Spleen (tissue), 11 donors: ENCODE measurements around the gene MORC1. TPM values are rescaled to one million over a fixed set of nuclear protein-coding genes. Genes with fewer than 3 reads are reported as not detected.

ENCODE experiments used
- DNase-seq: peaks from one replicate; pipeline ENCODE4 v3.0.0-alpha.2; 2020
- H3K27ac ChIP-seq, 8 donors: fragments of 200-600 bp; sonication (generic) in 7 of 8; 1 replicate in 4 of 8; 2 replicates in 4 of 8; pipeline versions ENCODE4 v1.5.0 to v1.8.0; 2016 to 2021; ENCODE audit warnings: inconsistent platforms in 4 of 8, mild to moderate bottlenecking in 4 of 8, moderate library complexity in 1 of 8
- H3K27me3 ChIP-seq, 7 donors: fragments of 200-600 bp; sonication (generic) in 6 of 7; replicated peaks in 1 of 7; 1 replicate in 4 of 7; 2 replicates in 3 of 7; pipeline versions ENCODE4 v1.5.0 to v1.8.0; 2016 to 2021; ENCODE audit warnings: inconsistent platforms in 3 of 7, mild to moderate bottlenecking in 1 of 7
- H3K36me3 ChIP-seq, 6 donors: fragments of 200-600 bp; sonication (generic) in 5 of 6; 1 replicate in 4 of 6; 2 replicates in 2 of 6; pipeline versions ENCODE4 v1.5.0 to v1.8.0; 2016 to 2021; ENCODE audit warnings: inconsistent platforms in 2 of 6
- H3K4me1 ChIP-seq, 6 donors: fragments of 200-600 bp; sonication (generic) in 5 of 6; 1 replicate in 3 of 6; 2 replicates in 3 of 6; pipeline versions ENCODE4 v1.5.0 to v1.8.0; 2016 to 2021; ENCODE audit warnings: inconsistent platforms in 3 of 6
- H3K4me3 ChIP-seq, 8 donors: fragments of 200-600 bp; sonication (generic) in 7 of 8; 1 replicate in 4 of 8; 2 replicates in 4 of 8; pipeline versions ENCODE4 v1.5.0 to v1.8.0; 2016 to 2021; ENCODE audit warnings: inconsistent platforms in 4 of 8, mild to moderate bottlenecking in 4 of 8, moderate library complexity in 2 of 8
- H3K9me3 ChIP-seq, 8 donors: fragments of 200-600 bp; sonication (generic) in 7 of 8; 1 replicate in 4 of 8; 2 replicates in 4 of 8; pipeline versions ENCODE4 v1.5.0 to v1.8.0; 2016 to 2021; ENCODE audit warnings: inconsistent platforms in 4 of 8
- POLR2A ChIP-seq, 3 donors: fragments of 450-650 bp; IDR thresholded peaks; one replicate each; pipeline ENCODE4 v1.5.1; 2017; ENCODE audit warnings: antibody characterized with exemption in 3 of 3, mild to moderate bottlenecking in 1 of 3
- POLR2AphosphoS5 ChIP-seq, 3 donors: sonication (generic); formaldehyde crosslinking; IDR thresholded peaks; one replicate each; pipeline ENCODE4 v1.5.1; 2017; ENCODE audit warnings: antibody characterized with exemption in 3 of 3
- WGBS, 5 donors: extraction: QIAGEN DNeasy Blood & Tissue Kit in 3 of 5; methylation state at CpG; one replicate each; pipeline versions ENCODE4 v1.1.5 to v1.1.7; 2013 to 2018; 5-methylcytosine and 5-hydroxymethylcytosine counted together
- intact Hi-C: fragments of 100-400 bp; cut with DNase I; formaldehyde crosslinking; loops from one replicate; pipeline ENCODE4 v1.15.0; 2023; ENCODE audit warnings: low total_unique reads
- polyA plus RNA-seq, 3 donors: library from polyadenylated mRNA; stranded (reverse); fragments of 200-250 nt; gene quantifications; one replicate each; pipeline ENCODE4 v1.2.1, GENCODE V29; 2013
- total RNA-seq, 7 donors: library from RNA; depleted of rRNA in 3 of 7; stranded (reverse); fragments of >200 nt in 3 of 7; fragmentation: NEBNext Ultra II Directional in 4 of 7; extraction: Animal tissue kit (Norgen Biotek cat#: 25700) in 4 of 7; gene quantifications; one replicate each; pipeline versions ENCODE4 v1.1.0 to v1.2.1, GENCODE V29; 2016 to 2021
- TF ChIP-seq, protein P1 (sequence below), 11 experiments: fragments of 200-600 bp in 7 of 11; fragments of 450-650 bp in 4 of 11; sonication (generic) in 4 of 11; IDR thresholded peaks in 8 of 11; conservative IDR thresholded peaks in 3 of 11; 1 replicate in 7 of 11; 2 replicates in 4 of 11; pipeline versions ENCODE4 v1.4.0 to v1.8.0; 2016 to 2021; ENCODE audit warnings: antibody characterized with exemption in 11 of 11, inconsistent platforms in 4 of 11, mild to moderate bottlenecking in 1 of 11
- donor health status: healthy with polysubstance abuse.
- donor health status: DM: no; HTN: no; CAD: no; lungs with moderate emphysema.
- donor health status: DM: no; HTN: no; CAD: no.
- donor health status: Bipolar disorder and iron deficiency.
- donor health status: healthy.
- donor health status: DM: no; HTN: no; CAD: no.
- donor health status: DM: yes; HTN: yes; CAD: no.

The MORC1 gene
- total and polyA plus RNA-seq, 10 donors = 0.03 to 0.24 (median 0.13) TPM; not detected in 6

GRCh38 chr3:109045271-109046040 lies 72.5 kb downstream of the MORC1 start:
- no peak overlapping the region for H3K27ac ChIP-seq
- H3K9me3 ChIP-seq = no peaks in the 10 kb centered on the region
- H3K4me3 ChIP-seq = no peak overlapping the region
- DNase-seq = no peak
- H3K27me3 ChIP-seq = no peaks in the 10 kb centered on the region
- intact Hi-C loops = no loop called here
- WGBS, 5 donors = 78 to 82% (median 81%) methylated on average over 6 of the region's 6 CpGs
- no peaks in the 10 kb centered on the region for H3K36me3 ChIP-seq
- TF ChIP-seq, protein P1, sequence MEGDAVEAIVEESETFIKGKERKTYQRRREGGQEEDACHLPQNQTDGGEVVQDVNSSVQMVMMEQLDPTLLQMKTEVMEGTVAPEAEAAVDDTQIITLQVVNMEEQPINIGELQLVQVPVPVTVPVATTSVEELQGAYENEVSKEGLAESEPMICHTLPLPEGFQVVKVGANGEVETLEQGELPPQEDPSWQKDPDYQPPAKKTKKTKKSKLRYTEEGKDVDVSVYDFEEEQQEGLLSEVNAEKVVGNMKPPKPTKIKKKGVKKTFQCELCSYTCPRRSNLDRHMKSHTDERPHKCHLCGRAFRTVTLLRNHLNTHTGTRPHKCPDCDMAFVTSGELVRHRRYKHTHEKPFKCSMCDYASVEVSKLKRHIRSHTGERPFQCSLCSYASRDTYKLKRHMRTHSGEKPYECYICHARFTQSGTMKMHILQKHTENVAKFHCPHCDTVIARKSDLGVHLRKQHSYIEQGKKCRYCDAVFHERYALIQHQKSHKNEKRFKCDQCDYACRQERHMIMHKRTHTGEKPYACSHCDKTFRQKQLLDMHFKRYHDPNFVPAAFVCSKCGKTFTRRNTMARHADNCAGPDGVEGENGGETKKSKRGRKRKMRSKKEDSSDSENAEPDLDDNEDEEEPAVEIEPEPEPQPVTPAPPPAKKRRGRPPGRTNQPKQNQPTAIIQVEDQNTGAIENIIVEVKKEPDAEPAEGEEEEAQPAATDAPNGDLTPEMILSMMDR (IDR thresholded peaks at IDR 0.05 in 8 of 11, conservative IDR thresholded peaks at IDR 0.05 in 3 of 11) = no peak
- no peak for TF ChIP-seq POLR2AphosphoS5 (IDR thresholded peaks at IDR 0.05)
- TF ChIP-seq POLR2A (IDR thresholded peaks at IDR 0.05) = no peak
- H3K4me1 ChIP-seq = no peaks in the 10 kb centered on the region

DNA sequence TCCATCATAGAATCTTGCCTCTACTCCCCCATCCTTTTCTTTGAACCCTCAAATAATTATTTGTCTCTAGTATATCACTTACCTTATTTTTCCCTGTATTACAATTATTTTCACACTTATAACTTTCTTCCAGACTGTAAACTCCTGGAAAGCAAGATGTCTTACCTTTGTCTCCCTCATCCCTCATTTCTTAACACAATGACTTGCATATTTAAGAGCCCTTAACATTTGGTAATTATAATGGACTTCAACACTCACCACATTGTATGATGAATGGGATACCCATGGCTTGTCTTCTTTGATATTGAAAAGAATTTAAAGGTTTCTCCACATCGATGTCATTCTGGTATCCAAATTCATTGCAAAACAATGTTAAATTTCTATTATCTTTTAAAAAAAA lies 82.9 kb downstream of the MORC1 start:
- Histone ChIP-seq H3K27me3 (peaks cover 0 to 18% (median 0%) of the 10 kb centered on the region in 7 donors), H3K9me3 (no peaks in the 10 kb centered on the region), H3K4me3 (no peak overlapping the region), H3K27ac (no peak overlapping the region), H3K36me3 (no peaks in the 10 kb centered on the region), H3K4me1 (no peaks in the 10 kb centered on the region)
- no peak for DNase-seq
- intact Hi-C loops = no loop called here
- TF ChIP-seq, protein P1 (IDR thresholded peaks at IDR 0.05 in 8 of 11, conservative IDR thresholded peaks at IDR 0.05 in 3 of 11) = no peak
- TF ChIP-seq POLR2A (IDR thresholded peaks at IDR 0.05) (no peak), POLR2AphosphoS5 (IDR thresholded peaks at IDR 0.05) (no peak)
- WGBS, 5 donors = 89 to 100% (median 93%) methylated on average over 1 of the region's 1 CpG

- Histone ChIP-seq H3K27ac (no peak overlapping the region), H3K9me3 (no peaks in the 10 kb centered on the region), H3K27me3 (peaks cover 0 to 10% (median 0%) of the 10 kb centered on the region in 7 donors), H3K4me1 (no peaks in the 10 kb centered on the region), H3K4me3 (no peak overlapping the region), H3K36me3 (no peaks in the 10 kb centered on the region)
- intact Hi-C loops = no loop called here
- 63 to 76% (median 68%) methylated on average over 3 of the region's 3 CpGs for WGBS, 5 donors
- DNase-seq = no peak
- TF ChIP-seq, protein P1 (IDR thresholded peaks at IDR 0.05 in 8 of 11, conservative IDR thresholded peaks at IDR 0.05 in 3 of 11) = no peak
- TF ChIP-seq POLR2A (IDR thresholded peaks at IDR 0.05) = no peak
- TF ChIP-seq POLR2AphosphoS5 (IDR thresholded peaks at IDR 0.05) = no peak
Observed at GRCh38 chr3:109033000-109033660, 84.8 kb downstream of the MORC1 start.

DNA sequence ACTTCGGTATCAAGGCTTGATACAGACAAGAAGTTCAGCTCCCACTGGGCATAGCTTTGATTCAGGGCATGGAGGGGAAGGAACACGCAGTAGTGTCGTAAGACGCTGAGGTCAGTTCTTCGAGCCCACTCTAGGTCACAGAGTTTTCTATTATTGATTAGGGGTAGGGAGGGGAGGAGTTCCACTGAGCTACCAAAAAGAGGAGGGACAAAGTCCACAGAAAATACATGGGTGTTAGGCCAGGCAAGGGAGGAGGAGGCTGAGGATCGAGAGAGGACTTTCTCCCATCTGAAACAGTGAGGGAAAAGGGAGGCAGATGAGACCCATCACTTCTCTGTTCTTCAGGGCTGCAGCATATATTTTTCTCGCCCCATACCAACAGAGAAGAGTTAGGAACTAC lies 89.2 kb downstream of the MORC1 start:
- no peak overlapping the region for H3K4me3 ChIP-seq
- DNase-seq = no peak
- no peaks in the 10 kb centered on the region for H3K36me3 ChIP-seq
- no peak overlapping the region for H3K27ac ChIP-seq
- WGBS, 5 donors = 80 to 96% (median 88%) methylated on average over 7 of the region's 7 CpGs
- H3K27me3 ChIP-seq = peaks cover 0 to 4% (median 0%) of the 10 kb centered on the region in 7 donors
- TF ChIP-seq POLR2AphosphoS5 (IDR thresholded peaks at IDR 0.05) (no peak), POLR2A (IDR thresholded peaks at IDR 0.05) (no peak)
- TF ChIP-seq, protein P1 (IDR thresholded peaks at IDR 0.05 in 8 of 11, conservative IDR thresholded peaks at IDR 0.05 in 3 of 11) = no peak
- no peaks in the 10 kb centered on the region for H3K9me3 ChIP-seq
- H3K4me1 ChIP-seq = no peaks in the 10 kb centered on the region
- intact Hi-C loops = no loop called here
